ENCODE data around the gene XRCC6.

DNA sequence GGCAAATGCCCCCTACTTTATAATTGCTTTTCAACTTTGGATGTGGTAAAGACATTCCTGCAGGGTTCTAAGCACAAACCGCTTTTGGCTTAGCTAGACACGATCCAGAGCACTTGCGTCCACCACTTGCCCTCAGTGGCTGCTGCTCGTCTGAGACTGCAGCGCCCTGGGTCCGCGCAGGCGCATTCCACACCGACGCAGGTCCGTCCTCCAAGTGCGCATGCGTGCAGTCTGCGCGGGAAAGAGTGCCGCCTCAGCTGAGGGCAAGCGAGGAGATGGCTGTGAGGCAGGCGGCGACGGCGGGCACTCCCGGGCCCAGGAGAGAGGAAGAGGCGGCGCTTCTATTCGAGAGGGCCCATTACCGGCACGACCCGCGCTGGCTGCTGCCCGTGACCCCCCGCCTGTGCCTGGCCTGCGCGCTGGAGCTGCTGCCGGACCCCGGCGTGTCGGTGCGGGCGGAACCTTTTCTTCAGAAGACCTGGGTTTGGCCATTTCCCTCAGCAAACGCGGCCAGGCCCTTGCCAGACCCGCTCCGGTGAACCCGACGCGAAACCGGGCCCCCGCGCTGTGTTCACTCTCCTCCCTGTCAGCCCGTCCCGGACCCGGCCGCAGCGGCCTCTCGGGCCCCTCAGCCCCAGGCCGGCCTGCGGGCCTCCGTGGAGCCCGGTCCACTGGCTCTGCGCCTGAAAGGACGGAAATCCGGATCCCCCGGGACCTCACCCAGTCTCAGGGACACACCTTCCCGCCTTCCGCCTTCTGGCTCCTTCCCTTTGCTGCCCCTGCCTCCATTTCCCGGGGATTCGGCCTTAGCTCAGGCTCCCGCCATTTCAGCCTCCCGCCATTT, 78.4 kb downstream of the XRCC6 start, which contains the start of gene MEI1:
- TF ChIP-seq, protein P1, sequence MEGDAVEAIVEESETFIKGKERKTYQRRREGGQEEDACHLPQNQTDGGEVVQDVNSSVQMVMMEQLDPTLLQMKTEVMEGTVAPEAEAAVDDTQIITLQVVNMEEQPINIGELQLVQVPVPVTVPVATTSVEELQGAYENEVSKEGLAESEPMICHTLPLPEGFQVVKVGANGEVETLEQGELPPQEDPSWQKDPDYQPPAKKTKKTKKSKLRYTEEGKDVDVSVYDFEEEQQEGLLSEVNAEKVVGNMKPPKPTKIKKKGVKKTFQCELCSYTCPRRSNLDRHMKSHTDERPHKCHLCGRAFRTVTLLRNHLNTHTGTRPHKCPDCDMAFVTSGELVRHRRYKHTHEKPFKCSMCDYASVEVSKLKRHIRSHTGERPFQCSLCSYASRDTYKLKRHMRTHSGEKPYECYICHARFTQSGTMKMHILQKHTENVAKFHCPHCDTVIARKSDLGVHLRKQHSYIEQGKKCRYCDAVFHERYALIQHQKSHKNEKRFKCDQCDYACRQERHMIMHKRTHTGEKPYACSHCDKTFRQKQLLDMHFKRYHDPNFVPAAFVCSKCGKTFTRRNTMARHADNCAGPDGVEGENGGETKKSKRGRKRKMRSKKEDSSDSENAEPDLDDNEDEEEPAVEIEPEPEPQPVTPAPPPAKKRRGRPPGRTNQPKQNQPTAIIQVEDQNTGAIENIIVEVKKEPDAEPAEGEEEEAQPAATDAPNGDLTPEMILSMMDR (conservative IDR thresholded peaks at IDR 0.05; ENCODE audit: low read length), result no peak
- no peak for TF ChIP-seq EZH2phosphoT487 (IDR thresholded peaks at IDR 0.05; ENCODE audit: borderline replicate concordance)

All from Loucy (cell line).